WTC11 (cell line): ENCODE data around the gene RABEP2. TPM values are rescaled to one million over a fixed set of nuclear protein-coding genes. Genes with fewer than 3 reads are reported as not detected.
"Not testable (repeated sequence)": the region's sequence is repeated elsewhere in the genome, so short reads cannot be mapped to it uniquely, and the experiment has no call there.

Experiments used
- ATAC-seq: fragments of 200-7000 bp; cut with Tn5 transposase; 2 replicates; pipeline ENCODE4 v1.10.0; 2021; ENCODE audit warnings: mild to moderate bottlenecking, moderate library complexity
- CTCF ChIA-PET: fragments of 300-600 bp; sonication (Branson Sonifier 250); formaldehyde crosslinking; loops from one replicate; lab custom pipeline; 2021; ENCODE audit warnings: antibody characterized with exemption; lab: Charles Lee
- POLR2A ChIA-PET: fragments of 350-600 bp; sonication (Branson Sonifier 250); formaldehyde crosslinking; loops from one replicate; lab custom pipeline; 2021; ENCODE audit warnings: antibody characterized with exemption; lab: Charles Lee
- DNase-seq: peaks from one replicate; pipeline ENCODE4 v3.0.0; 2021; ENCODE audit warnings: low spot score
- H3K27ac Mint-ChIP-seq: 2 replicates; pipeline ENCODE4 v1.8.0; 2021; ENCODE audit warnings: mixed read lengths
- H3K27me3 Mint-ChIP-seq: 2 replicates; pipeline ENCODE4 v1.8.0; 2021; ENCODE audit warnings: low read depth, mild to moderate bottlenecking, moderate library complexity, mixed read lengths
- H3K36me3 Mint-ChIP-seq: 2 replicates; pipeline ENCODE4 v1.8.0; 2021; ENCODE audit warnings: mixed read lengths
- H3K4me1 Mint-ChIP-seq: 2 replicates; pipeline ENCODE4 v1.8.0; 2022; ENCODE audit warnings: mixed read lengths
- H3K4me3 Mint-ChIP-seq: 2 replicates; pipeline ENCODE4 v1.8.0; 2021; ENCODE audit warnings: mild to moderate bottlenecking, moderate library complexity, mixed read lengths
- H3K9me3 Mint-ChIP-seq: 2 replicates; pipeline ENCODE4 v1.8.0; 2021; ENCODE audit warnings: mixed read lengths
- ESRRA ChIP-seq: sonication (generic); formaldehyde crosslinking; IDR thresholded peaks from 2 replicates; pipeline ENCODE4 v1.8.1; 2022; ENCODE audit warnings: mild to moderate bottlenecking, missing genetic modification reagents, borderline replicate concordance
- GABPB1 ChIP-seq: sonication (generic); formaldehyde crosslinking; IDR thresholded peaks from 2 replicates; pipeline ENCODE4 v1.8.1; 2023; ENCODE audit warnings: mild to moderate bottlenecking, missing genetic modification reagents
- GTF2I ChIP-seq: fragments of 250-450 bp; sonication (Bioruptor Pico); conservative IDR thresholded peaks from 2 replicates; pipeline ENCODE4 v1.4.0; 2021; ENCODE audit warnings: mild to moderate bottlenecking
- IRF2 ChIP-seq: sonication (generic); formaldehyde crosslinking; IDR thresholded peaks from 2 replicates; pipeline ENCODE4 v1.8.0; 2022; ENCODE audit warnings: low read depth, missing genetic modification reagents, borderline replicate concordance
- NFYB ChIP-seq: sonication (generic); formaldehyde crosslinking; conservative IDR thresholded peaks from 2 replicates; pipeline ENCODE4 v1.8.0; 2022; ENCODE audit warnings: low read depth, missing genetic modification reagents
- RELA ChIP-seq: sonication (generic); formaldehyde crosslinking; IDR thresholded peaks from 2 replicates; pipeline ENCODE4 v1.8.1; 2022; ENCODE audit warnings: missing genetic modification reagents, mild to moderate bottlenecking, borderline replicate concordance
- ZNF396 ChIP-seq: fragments of 250-450 bp; sonication (Bioruptor Pico); IDR thresholded peaks from 2 replicates; pipeline ENCODE4 v1.8.0; 2021; ENCODE audit warnings: mild to moderate bottlenecking, moderate library complexity, borderline replicate concordance
- ZNF416 ChIP-seq: fragments of 250-450 bp; sonication (Bioruptor Pico); IDR thresholded peaks from 2 replicates; pipeline ENCODE4 v1.9.0; 2021; ENCODE audit warnings: mild to moderate bottlenecking, inconsistent platforms
- total RNA-seq: library from RNA; stranded (reverse); gene quantifications from 3 replicates; pipeline ENCODE4 v1.2.3, GENCODE V29; 2021
- TF ChIP-seq, protein P1 (sequence below): sonication (generic); formaldehyde crosslinking; IDR thresholded peaks from 2 replicates; pipeline ENCODE4 v1.8.0; 2022; ENCODE audit warnings: missing genetic modification reagents
- TF ChIP-seq, protein P2 (sequence below): fragments of 250-450 bp; sonication (Bioruptor Pico); IDR thresholded peaks from 2 replicates; pipeline ENCODE4 v1.9.0; 2021; ENCODE audit warnings: mild to moderate bottlenecking, borderline replicate concordance
- TF ChIP-seq, protein P3 (sequence below): sonication (generic); formaldehyde crosslinking; IDR thresholded peaks from 2 replicates; pipeline ENCODE4 v1.8.1; 2023; ENCODE audit warnings: mild to moderate bottlenecking, missing genetic modification reagents

The RABEP2 gene
- total RNA-seq, 1 experiment from 2014 or later: 24.0 TPM

DNA sequence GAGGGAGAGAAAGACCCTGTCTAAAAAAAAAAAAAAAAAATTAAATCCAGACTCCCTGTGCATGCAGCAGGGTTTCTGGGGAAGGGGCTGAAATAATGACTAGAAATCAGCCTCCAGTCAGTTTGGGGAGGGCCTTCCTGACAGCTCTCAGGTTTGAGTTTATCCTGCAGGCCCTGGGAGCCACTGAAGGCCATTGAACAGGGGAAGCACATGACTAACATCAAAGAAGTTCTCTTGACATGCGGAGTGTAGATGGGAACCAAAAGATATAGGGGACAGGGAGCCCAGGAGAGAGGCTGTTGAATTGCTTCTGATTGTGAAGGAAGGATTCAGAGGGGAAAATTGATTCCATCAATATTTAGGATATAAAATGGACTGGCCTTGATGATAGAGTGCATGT, 2.8 kb upstream of the RABEP2 start:
- peaks cover 17% of the 10 kb centered on the region for H3K4me1 Mint-ChIP-seq
- DNase-seq (no peak), ATAC-seq (no peak)
- TF ChIP-seq, protein P1, sequence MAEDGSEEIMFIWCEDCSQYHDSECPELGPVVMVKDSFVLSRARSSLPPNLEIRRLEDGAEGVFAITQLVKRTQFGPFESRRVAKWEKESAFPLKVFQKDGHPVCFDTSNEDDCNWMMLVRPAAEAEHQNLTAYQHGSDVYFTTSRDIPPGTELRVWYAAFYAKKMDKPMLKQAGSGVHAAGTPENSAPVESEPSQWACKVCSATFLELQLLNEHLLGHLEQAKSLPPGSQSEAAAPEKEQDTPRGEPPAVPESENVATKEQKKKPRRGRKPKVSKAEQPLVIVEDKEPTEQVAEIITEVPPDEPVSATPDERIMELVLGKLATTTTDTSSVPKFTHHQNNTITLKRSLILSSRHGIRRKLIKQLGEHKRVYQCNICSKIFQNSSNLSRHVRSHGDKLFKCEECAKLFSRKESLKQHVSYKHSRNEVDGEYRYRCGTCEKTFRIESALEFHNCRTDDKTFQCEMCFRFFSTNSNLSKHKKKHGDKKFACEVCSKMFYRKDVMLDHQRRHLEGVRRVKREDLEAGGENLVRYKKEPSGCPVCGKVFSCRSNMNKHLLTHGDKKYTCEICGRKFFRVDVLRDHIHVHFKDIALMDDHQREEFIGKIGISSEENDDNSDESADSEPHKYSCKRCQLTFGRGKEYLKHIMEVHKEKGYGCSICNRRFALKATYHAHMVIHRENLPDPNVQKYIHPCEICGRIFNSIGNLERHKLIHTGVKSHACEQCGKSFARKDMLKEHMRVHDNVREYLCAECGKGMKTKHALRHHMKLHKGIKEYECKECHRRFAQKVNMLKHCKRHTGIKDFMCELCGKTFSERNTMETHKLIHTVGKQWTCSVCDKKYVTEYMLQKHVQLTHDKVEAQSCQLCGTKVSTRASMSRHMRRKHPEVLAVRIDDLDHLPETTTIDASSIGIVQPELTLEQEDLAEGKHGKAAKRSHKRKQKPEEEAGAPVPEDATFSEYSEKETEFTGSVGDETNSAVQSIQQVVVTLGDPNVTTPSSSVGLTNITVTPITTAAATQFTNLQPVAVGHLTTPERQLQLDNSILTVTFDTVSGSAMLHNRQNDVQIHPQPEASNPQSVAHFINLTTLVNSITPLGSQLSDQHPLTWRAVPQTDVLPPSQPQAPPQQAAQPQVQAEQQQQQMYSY: no peak
- TF ChIP-seq, protein P2, sequence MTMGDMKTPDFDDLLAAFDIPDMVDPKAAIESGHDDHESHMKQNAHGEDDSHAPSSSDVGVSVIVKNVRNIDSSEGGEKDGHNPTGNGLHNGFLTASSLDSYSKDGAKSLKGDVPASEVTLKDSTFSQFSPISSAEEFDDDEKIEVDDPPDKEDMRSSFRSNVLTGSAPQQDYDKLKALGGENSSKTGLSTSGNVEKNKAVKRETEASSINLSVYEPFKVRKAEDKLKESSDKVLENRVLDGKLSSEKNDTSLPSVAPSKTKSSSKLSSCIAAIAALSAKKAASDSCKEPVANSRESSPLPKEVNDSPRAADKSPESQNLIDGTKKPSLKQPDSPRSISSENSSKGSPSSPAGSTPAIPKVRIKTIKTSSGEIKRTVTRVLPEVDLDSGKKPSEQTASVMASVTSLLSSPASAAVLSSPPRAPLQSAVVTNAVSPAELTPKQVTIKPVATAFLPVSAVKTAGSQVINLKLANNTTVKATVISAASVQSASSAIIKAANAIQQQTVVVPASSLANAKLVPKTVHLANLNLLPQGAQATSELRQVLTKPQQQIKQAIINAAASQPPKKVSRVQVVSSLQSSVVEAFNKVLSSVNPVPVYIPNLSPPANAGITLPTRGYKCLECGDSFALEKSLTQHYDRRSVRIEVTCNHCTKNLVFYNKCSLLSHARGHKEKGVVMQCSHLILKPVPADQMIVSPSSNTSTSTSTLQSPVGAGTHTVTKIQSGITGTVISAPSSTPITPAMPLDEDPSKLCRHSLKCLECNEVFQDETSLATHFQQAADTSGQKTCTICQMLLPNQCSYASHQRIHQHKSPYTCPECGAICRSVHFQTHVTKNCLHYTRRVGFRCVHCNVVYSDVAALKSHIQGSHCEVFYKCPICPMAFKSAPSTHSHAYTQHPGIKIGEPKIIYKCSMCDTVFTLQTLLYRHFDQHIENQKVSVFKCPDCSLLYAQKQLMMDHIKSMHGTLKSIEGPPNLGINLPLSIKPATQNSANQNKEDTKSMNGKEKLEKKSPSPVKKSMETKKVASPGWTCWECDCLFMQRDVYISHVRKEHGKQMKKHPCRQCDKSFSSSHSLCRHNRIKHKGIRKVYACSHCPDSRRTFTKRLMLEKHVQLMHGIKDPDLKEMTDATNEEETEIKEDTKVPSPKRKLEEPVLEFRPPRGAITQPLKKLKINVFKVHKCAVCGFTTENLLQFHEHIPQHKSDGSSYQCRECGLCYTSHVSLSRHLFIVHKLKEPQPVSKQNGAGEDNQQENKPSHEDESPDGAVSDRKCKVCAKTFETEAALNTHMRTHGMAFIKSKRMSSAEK: no peak
- TF ChIP-seq ZNF396 (CRISPR knock-in tag) (no peak), GTF2I (CRISPR knock-in tag) (no peak), ZNF416 (CRISPR knock-in tag) (no peak), RELA (no peak), NFYB (no peak)
- CTCF ChIA-PET: no interaction called here
- no peaks in the 10 kb centered on the region for H3K36me3 Mint-ChIP-seq
- no peak overlapping the region for H3K4me3 Mint-ChIP-seq
- POLR2A ChIA-PET: no interaction called here
- H3K9me3 Mint-ChIP-seq: no peaks in the 10 kb centered on the region
- H3K27ac Mint-ChIP-seq: 0 out of 2 replicates have a peak overlapping the region, but pooled peaks have one; percentile 1
- peaks cover 3% of the 10 kb centered on the region; the same call in 1 of the 2 replicates for H3K27me3 Mint-ChIP-seq

DNA sequence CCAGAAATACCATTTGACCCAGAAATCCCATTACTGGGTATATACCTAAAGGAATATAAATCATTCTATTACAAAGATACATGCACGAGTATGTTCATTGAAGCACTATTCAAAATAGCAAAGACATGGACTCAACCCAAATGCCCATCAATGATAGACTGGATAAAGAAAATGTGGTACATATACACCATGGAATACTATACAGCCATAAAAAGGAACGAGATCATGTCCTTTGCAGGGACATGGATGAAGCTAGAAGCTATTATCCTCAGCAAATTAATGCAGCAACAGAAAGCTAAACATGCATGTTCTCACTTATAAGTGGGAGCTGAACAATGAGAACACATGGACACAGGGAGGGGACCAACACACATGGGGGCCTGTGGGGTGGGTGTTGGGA, 1.2 kb upstream of the RABEP2 start:
- POLR2A ChIA-PET: interaction anchor here (0.6 kb wide), 1 partner anchor 450 kb away, joined by 3 read pairs; no protein-coding TSS in a partner anchor
- not testable (repeated sequence) for H3K36me3 Mint-ChIP-seq

DNA sequence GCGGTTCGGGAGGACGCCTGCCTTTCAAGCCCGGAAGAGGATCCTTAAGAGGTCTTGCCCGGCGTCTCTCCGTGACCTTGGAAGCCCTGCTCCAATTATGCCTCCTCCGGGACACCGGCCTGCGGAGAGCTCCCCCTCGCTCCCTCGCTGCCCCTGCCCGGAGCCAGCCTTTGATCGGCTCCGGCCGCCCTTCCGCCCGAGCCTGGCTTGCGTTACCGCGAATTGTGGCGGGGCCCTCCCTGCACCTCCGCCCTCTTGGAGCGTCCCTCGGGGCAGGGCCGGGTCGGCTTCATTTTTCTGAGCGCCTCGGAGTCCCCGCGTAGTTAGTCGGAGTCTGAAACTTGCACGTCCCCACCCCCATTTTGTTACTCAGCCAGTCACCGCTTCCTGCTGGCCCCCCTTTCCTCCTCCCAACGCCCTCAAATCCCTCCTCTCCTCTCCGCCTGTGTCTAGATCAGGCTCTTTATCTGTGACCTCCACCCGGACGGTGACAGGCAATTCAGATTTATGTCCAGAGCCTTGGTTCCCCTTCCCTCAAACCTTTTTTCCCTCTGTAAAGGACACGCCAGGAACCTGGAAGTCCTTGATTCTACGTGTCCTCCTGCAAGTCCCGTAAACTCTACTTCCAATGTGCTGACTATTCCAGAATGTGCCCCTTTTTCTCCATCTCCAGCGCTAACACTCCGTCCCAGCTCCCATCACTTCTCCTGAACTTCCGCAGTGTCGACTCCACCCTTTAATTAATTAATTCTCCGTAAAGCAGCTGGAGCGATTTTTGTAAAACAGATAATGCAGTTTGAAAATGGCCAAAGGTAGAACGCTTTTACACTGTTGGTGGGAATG, 569 bp upstream of the RABEP2 start:
- Mint-ChIP-seq H3K4me3 (peak overlapping the region; percentile 97), H3K9me3 (no peaks in the 10 kb centered on the region), H3K27ac (peak overlapping the region; percentile 99), H3K4me1 (peaks cover 14% of the 10 kb centered on the region), H3K27me3 (peaks cover 3% of the 10 kb centered on the region; the same call in 1 of the 2 replicates), H3K36me3 (no peaks in the 10 kb centered on the region)
- POLR2A ChIA-PET: interaction anchor here (0.6 to 1.0 kb wide), 2 partner anchors 11 to 449 kb away, joined by 3 read pairs; no protein-coding TSS in a partner anchor
- CTCF ChIA-PET: interaction anchor here (0.8 to 3.3 kb wide), 3 partner anchors 8 to 20 kb away, joined by 3 to 16 read pairs (median 4); no protein-coding TSS in a partner anchor
- peak; percentile 29; the same call in 1 of the 2 replicates for TF ChIP-seq ESRRA (CRISPR knock-in tag)
- TF ChIP-seq IRF2: no peak
- TF ChIP-seq GABPB1 (CRISPR knock-in tag): peak; percentile 67
- TF ChIP-seq, protein P3, sequence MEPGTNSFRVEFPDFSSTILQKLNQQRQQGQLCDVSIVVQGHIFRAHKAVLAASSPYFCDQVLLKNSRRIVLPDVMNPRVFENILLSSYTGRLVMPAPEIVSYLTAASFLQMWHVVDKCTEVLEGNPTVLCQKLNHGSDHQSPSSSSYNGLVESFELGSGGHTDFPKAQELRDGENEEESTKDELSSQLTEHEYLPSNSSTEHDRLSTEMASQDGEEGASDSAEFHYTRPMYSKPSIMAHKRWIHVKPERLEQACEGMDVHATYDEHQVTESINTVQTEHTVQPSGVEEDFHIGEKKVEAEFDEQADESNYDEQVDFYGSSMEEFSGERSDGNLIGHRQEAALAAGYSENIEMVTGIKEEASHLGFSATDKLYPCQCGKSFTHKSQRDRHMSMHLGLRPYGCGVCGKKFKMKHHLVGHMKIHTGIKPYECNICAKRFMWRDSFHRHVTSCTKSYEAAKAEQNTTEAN (CRISPR knock-in tag): 0 out of 2 replicates have a peak, but pooled peaks have one; percentile 35
- DNase-seq (no peak), ATAC-seq (no peak; the same call in 1 of the 2 replicates)

More for the DNA sequence above, 1.2 kb upstream of the RABEP2 start:
- DNase-seq, H3K27me3 Mint-ChIP-seq, ATAC-seq, H3K9me3 Mint-ChIP-seq: not testable (repeated sequence)
- Mint-ChIP-seq H3K4me1 (peaks cover 17% of the 10 kb centered on the region), H3K27ac (peak overlapping the region; percentile 99), H3K4me3 (peak overlapping the region; percentile 97)
- 0 out of 2 replicates have a peak, but pooled peaks have one; percentile 40 for TF ChIP-seq GTF2I (CRISPR knock-in tag)
- CTCF ChIA-PET: interaction anchor here (1.3 to 3.3 kb wide), 2 partner anchors 10 to 19 kb away, joined by 6 to 16 read pairs; no protein-coding TSS in a partner anchor
